HG02763 (cell line): Measurements from ENCODE around the gene FBXW8.
A peak's percentile ranks its signal among the peaks of the same experiment; 100 is the strongest.

ENCODE experiments used
- ATAC-seq: cut with Tn5 transposase; IDR thresholded peaks from one replicate; pipeline ENCODE4 v1.9.1; 2021; ENCODE audit warnings: mild to moderate bottlenecking, moderate library complexity; ENCODE audit not compliant: unreplicated experiment

FBXW8 gene, protein sequence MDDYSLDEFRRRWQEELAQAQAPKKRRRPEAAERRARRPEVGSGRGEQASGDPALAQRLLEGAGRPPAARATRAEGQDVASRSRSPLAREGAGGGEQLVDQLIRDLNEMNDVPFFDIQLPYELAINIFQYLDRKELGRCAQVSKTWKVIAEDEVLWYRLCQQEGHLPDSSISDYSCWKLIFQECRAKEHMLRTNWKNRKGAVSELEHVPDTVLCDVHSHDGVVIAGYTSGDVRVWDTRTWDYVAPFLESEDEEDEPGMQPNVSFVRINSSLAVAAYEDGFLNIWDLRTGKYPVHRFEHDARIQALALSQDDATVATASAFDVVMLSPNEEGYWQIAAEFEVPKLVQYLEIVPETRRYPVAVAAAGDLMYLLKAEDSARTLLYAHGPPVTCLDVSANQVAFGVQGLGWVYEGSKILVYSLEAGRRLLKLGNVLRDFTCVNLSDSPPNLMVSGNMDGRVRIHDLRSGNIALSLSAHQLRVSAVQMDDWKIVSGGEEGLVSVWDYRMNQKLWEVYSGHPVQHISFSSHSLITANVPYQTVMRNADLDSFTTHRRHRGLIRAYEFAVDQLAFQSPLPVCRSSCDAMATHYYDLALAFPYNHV

DNA sequence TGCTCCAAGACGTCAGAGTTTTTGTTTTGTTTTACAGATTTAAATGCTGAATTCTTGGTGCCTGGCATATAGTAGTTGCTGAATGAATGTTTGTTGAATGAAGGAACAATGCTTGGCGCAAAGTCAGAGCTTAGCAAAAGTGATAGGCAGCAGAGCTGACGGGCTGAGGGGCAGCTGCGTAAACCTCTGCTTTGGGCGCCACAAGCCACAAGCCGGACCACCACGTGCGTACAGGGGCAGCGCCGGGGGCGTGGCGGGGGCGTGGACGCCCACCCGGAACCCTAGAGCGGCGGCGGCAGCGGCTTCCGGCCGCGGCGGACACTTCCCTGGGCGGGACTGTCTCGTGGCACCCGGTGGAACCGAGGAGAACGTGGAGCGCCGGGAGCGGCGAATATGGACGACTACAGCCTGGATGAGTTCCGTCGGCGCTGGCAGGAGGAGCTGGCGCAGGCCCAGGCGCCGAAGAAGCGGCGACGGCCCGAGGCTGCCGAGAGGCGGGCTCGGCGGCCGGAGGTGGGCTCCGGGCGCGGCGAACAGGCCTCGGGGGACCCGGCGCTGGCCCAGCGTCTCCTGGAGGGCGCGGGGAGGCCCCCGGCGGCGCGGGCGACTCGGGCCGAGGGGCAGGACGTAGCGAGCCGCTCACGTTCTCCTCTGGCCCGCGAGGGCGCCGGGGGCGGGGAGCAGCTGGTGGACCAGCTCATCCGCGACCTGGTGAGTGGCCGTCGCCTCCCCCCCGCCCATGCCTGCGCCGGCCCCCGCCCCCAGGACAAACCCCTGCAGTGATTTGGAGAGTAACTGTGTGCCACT is at the start of gene FBXW8:
TSS of gene FBXW8 (plus strand) at position 306 of the 807 bp plus-strand sequence. CDS start at position 394, 88 bp downstream.
- peak; percentile 78 for ATAC-seq

DNA sequence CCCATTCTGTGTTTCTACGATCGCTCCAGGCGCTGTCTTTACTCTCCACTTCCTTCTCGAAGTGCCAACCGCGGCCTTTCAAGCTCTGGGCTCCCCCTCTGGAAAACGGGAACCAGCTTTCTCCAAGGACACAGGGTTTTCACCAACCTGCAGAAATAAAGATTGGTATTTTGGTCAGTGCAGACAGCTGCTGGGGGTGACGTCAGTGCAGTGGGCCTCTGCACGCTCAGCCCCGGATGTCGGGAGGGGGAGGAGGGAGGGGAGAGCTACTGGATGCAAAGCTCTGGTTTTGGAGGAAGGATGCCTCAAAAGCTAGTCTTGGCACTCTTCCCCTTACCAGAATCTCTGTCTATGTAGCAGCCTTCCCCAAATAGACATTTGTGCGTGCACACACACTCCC is 49.4 kb upstream of the FBXW8 start:
- peak; percentile 76 for ATAC-seq

DNA sequence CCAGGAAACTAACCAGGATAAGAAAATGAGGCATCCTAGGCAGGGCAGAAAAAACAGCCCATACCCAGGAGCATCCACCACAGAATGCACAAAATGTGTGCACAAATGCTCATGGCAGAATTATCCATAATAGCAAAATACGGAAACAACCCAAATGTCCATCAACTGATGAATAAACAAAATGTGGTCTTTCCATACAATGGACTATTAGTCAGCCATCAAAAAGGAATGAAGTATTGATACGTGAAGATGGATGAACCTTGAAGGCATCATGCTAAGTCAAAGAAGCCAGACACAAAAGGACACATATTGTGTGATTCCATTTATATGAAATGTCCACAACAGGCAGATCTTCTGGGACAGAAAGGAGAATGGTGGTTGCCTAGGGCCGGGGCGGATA is 48.6 kb upstream of the FBXW8 start:
- no peak for ATAC-seq

DNA sequence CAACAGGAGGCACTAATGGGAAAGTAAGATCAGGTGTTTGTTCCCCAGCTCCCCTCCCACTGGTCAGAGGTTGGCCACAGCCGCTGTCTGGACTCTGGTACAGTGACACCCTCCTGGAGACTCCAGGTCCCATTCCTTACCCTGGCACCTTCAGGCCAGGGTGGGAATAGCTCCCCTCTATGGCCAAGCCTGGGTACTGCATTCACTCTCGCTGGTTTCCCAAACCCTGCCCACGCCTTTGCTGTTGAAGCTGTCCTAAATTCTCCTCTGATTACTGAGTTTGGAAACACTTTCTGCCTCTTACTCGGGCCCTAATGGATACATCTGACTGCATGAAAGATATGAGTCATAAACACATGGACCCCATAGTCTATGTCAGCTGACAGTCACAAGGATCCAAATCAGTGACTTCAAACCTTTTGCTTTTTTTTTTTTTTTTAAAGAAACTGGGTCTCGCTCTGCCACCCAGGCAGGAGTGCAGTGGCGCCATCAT is 47.4 kb upstream of the FBXW8 start:
- ATAC-seq = no peak

DNA sequence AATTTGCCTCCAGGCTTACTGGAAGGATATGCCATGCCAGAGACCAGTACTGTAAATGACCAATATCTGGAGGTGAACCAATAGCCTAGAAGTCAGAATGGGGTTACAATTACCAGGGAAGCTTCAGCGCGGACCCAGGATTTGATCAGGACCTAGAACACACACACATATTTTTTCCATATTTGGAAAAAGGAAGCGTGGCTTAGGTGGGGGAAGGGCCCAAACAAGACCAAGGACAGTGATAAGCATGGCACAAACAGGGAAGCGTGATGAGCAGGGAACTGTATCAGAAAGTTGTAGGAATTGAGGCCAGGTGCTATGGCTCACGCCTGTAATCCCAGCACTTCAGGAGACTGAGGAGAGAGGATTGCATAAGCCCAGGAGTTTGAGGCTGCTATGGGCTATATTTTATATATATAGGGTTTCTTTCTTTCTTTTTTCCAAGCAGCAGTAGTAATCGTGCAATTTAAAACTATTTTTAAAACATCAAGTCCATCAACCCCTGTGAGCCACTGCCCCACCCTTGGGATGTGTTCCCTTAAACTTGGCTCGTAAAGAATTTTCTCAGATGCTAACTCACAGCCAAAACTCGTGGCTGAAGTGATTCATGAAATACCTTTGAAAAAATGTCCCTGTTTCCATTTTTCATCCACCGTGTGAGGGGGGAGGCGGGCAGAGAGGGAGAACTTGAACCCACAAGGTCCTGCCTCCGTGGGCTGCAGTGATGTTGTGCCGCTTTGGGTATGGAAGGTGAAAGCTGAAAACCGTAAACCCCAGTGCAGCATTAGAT is 46.2 kb upstream of the FBXW8 start:
- ATAC-seq = no peak

DNA sequence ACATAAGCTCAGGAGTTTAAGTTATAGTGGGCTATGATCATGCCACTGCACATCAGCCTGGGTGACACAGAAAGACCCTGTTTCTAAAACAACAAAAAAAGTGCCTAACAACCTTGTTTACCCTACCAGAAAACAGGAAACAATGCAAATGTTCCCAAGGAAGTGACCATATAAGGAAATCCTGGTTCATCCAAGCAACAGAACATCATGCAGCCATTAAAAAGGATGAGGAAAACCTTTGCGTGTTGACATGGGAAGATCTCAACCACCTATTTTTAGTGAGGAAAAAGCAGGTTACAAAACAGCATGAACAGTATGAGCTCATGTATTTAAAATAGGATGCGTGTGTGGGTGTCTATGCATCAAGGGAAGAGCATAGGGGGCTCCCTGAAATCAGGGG is 43.2 kb upstream of the FBXW8 start:
- ATAC-seq = no peak

DNA sequence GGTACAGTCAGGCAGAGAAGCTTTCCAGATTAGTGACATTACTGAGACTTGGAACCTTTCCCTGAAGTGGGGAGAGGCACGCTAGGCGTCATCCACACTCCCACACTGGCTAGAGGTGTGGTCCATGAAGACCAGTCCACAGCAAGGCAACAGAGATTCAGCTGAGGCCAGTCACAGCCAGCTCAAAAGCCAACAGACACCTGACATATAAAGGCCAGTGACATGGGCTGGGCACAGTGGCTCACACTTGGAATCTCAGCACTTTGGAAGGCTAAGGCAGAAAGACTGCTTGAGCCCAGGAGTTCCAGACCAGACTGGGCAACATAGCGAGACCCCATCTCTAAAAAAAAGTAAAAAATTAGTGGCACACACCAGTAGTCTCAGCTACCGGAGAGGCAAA is 40.4 kb upstream of the FBXW8 start:
- no peak for ATAC-seq

DNA sequence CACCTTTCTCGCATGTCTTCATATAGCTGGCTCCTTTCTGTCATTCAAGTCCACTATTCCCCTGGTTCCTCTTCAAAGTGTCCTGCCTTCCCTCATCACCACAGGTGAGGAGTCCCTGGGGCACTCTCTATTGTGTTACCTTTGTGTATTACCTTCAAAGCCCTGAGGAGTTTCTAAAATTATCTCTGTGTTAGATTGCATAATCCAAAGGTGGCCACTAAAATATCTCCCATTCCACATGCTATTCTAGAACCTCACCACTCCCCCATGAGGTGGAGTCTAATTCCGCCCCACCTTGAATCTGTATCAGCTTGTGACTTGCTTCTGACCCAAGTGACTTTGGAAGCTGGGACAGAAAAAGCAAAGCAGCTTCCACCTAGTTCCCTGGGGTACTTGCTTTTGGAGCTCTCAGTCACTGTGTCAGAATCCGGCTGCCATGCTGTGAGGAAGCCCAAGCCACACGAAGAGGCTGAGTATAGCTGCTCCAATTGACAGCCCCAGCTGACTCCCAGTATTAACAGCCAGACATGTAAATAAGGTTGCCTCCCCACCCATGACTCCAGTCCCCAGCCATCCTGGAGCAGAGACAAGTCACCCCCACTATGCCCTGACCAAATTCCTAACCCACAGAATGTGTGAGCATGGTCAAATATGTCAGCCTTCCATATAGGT is 36.3 kb upstream of the FBXW8 start:
- no peak for ATAC-seq

DNA sequence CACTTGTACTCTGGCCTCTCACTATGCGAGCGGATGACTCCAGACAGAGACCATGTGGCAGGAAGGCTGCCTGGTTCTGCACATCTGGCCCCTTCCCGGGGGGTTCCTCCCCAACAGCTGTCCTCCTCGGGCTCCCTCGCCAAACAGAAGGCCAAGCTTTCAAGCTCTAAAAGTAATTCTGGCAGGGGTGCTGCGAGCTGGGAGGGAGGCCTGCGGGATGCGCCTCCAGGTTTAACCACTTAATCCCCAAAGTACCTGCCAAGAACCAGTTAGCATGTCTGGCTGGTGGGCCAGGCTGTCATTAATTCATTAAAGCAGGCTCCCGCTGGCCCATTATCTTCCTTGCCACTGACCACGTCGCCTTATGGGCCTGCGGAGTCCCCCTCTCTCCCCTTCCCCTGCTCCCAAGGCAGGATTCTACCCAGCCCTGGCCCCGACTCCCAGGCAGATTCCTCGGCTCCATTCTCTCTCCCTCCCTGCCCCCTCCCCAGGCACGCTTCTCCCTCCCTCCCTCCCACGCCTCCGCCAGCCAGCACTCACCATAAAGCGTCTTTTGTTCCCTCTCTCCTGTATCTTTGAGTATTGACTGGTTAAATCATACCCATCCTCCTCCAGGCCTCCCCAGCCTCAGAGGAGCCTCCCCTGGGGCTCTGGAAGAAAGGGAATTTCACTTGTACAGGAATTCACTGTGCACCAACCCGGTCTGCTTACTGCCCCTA is 34.4 kb upstream of the FBXW8 start:
- ATAC-seq = no peak

DNA sequence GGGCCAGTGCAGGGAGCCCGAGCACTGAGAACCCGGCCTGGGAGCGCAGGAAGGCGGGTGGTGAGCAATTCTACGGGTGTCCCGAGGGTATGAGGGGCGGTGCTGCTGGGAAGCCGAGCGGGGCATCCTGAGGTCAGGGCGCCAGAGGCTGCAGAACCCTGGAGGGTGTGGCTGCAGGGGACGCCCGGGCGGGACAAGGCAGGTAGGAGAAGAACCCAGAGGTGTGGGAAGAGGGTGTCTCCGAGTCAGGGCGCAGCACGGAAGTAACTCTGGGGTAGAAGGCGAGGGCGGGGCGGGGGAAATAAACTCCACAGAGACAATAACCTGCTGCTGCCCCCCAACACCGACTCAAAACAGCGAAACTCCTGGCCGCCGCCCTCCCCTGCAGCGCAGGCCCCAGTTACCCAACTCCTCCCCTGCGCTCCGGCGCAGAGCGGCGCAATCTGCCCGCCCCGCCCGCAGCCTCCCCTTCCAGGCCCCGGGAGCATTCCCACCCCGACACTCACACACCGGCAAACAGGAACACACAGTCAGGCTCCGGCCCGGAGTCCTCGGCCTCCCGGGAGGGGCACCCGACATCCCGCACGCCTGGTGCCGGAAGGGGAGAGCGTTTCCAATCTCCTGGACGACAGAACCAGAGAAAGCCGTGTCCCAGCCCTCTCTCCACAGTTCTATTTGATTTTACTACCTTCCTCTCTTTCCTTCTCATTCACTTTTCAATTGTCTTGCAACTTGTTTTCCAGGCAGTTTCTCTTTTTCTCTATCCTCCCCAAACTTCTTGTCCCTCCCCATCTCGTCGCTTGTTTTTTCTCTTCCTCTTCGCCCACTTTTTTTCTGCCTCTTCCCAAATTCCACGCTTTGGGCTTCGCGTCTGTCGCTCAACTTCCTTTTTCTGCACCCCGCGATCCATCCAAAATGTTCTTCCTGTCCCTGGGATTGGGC is 31.9 kb upstream of the FBXW8 start:
- ATAC-seq = no peak

DNA sequence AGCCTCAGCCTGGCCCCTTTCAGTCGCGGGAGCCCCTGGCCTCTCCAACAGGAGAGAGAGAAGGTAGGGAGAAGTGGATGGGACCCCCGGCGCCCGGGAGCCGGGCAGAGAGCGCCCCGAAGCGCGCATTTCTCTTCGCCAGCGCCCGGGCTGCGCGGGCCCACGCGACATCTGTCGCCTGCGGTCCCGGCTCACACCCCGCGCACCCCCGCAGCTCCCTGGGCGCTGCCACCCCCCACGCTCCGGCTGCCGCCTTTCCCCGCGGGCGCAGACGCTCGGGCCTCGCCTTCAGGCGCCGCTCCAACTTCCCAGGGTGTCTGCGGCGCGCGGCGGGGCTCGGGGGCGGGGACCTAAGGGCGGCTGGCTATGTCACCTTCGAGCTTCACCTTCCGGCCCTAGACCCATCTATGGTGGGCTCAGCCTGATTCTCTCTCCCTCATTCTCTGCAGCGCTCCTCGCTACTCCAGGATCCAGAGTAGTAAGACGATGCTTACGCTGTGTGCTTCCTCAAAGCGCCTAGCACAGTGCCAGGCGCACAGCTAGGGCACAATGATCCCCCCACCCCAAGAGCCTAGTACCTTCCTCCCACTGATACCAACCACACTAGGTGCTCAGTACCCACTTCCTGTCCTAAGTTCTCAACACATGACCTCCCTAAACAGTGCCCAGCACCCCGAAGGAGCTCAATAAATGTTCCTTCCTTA is 31.1 kb upstream of the FBXW8 start:
- no peak for ATAC-seq

DNA sequence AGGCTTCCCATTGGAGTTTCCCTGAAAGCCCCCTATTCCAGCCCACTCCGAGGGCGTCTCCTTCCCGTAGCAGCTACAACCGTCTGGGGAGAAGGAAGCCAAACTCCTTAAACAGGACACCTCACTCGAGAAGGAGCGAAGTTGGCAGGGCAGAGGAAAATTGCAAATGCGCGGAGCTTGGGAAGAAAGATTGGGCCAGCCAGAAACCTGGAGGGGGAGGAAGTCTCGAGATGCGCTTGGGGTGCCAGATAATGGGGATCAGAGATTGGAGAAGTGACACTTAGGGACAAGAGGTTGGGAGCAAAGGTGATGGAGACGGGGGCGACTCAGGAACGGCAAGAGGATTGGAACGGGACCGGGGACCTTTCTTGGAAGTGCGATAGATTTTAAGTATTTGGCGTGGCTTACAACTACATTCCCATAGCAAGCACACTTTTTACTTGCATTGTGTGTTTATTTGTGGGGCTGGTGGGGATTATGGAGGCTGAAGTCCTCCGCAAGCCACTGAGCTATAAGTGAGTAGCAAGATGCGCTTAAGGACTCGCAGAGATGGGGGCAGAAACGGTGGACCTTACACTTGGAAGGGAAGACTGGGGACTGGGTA is 30.4 kb upstream of the FBXW8 start:
- ATAC-seq = no peak

DNA sequence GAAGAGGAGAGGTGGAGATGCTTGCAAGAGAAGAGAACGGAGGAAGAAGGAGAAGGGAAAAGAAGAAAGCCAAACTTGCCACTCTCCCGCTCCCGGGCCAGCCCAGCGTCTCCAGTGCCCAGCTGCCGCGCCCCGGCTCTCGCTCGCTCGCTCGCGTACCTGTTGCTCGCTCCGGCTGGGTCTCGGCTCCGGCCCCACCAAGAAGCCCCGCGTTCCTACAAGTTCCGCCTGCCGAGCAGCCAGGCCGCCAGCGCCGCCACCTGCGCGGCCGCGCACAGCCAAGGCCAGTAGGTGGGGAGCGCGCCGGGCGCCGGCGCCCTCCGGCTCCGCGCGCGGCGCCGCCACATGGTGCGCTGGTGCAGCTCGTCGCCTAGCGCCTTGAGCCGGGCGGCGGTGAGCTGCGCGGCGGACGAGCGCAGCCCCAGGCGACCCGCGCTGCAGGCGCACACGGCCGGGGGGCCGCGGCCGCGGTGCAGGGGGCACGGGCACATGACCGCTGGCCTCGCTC is 29.9 kb upstream of the FBXW8 start:
- no peak for ATAC-seq

DNA sequence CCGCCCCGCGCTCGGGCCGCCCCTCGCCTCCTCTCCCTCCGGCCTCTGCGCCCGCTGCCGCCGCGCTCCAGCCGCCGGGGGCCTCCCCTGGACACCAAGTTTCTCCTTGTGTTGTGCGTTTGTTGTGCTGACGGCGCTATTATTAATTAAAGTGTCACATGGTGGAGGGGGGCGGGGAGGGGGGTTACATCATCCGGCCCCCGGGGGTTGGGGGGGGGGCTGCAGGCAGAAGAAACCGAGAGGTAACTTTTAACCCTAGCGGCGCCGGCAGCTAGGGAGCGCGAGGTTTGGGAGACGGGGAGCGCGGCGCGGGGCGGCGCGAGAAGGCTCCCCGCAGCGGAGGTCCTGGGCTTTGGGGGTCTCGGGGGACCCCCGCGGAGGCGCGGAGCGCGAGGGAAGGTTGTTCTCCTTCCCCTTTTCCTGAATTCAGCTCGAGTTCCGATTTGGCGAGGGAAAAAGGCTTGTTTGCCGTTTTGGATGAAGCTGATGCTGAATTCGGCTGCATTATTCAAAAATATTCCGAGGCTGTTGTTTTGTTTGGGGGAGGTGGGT is 29.3 kb upstream of the FBXW8 start, which contains the start of gene HRK:
TSS of gene HRK (minus strand) at position 117 of the 552 bp plus-strand sequence. CDS start 134 bp downstream, outside the sequence.
- ATAC-seq = no peak

DNA sequence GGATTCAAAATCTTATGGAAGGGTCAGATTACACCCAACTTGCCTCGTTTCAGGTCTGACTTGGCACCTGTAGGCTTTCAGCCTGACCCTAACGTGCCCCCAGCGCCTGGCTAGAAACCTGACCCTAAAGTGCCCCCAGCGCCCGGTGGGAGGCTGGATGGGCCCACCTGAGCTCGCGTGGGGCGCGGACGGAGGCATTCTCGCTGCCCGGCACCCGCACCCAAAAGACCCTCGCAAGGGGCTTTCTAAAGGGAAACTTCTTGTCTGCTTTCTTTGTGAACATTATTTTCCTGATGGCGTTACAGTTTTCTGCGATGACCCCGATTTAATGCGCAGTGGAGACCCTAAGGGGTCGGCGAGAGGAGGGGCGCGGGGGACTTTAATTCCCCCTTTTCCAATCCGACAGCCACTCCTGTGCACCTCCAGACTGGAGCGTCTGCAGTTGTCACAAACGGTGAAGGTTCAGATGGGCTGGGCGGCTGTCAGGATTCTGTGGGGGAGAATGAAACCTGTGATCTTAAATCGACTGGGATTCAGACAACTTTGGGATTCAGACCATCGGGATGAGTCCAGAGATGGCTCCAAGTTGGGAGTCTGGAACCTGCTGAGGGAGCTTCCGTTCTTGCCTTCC is 28.8 kb upstream of the FBXW8 start:
- ATAC-seq = no peak

DNA sequence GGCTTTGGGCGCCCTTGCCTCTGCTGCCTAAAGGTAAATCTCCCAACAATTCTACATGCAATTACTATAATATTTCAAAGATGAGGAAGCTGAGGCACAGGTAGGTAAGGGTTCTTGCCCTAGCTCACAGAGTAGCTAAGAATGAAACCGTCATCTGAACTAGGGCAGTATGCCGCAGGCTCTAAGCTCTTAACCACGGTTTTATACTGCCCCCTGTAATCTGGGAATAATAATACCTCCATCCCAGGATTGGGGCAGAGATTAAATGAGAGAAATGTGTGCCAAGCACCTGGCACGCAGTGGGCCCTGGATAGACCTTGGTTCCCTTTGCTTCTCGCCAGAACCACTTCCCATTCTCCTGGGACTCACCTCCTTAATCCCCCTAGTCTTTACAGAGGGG is 28.0 kb upstream of the FBXW8 start:
- ATAC-seq = no peak
